Adipocyte (in vitro differentiated cells): Measurements from ENCODE around the gene PPP6R1.
A peak's percentile ranks its signal among the peaks of the same experiment; 100 is the strongest.
"Not testable (repeated sequence)": the region's sequence is repeated elsewhere in the genome, so short reads cannot be mapped to it uniquely, and the experiment has no call there.

Experiments used
- DNase-seq: peaks from one replicate; pipeline ENCODE4 v3.0.0-alpha.2; 2015; ENCODE audit warnings: low read depth
- H3K27me3 ChIP-seq: replicated peaks from 2 replicates; pipeline ENCODE4 v1.7.0; 2013; ENCODE audit warnings: mild to moderate bottlenecking, low read length, moderate library complexity; ENCODE audit not compliant: control insufficient read depth, insufficient read depth
- H3K36me3 ChIP-seq: 2 replicates; pipeline ENCODE4 v1.7.0; 2013; ENCODE audit warnings: low read length, mild to moderate bottlenecking, moderate library complexity; ENCODE audit not compliant: control insufficient read depth, insufficient read depth, severe bottlenecking
- H3K4me1 ChIP-seq: 2 replicates; pipeline ENCODE4 v1.7.0; 2013; ENCODE audit warnings: mild to moderate bottlenecking, low read length, moderate library complexity; ENCODE audit not compliant: control insufficient read depth, insufficient read depth
- H3K4me3 ChIP-seq: 2 replicates; pipeline ENCODE4 v1.7.0; 2013; ENCODE audit warnings: mild to moderate bottlenecking, low read length, moderate library complexity
- H3K9ac ChIP-seq: 2 replicates; pipeline ENCODE4 v1.7.0; 2013; ENCODE audit warnings: mild to moderate bottlenecking, low read length, moderate library complexity
- H3K9me3 ChIP-seq: 2 replicates; pipeline ENCODE4 v1.7.0; 2013; ENCODE audit warnings: mild to moderate bottlenecking, low read length, moderate library complexity; ENCODE audit not compliant: control insufficient read depth

Gene PPP6R1

GRCh38 chr19:55206664-55207500 lies 51.9 kb downstream of the PPP6R1 start:
- peak overlapping the region; percentile 73 for H3K4me3 ChIP-seq
- DNase-seq: peak; percentile 92
- H3K27me3 ChIP-seq: no peaks in the 10 kb centered on the region
- H3K9me3 ChIP-seq: no peaks in the 10 kb centered on the region
- peak overlapping the region; percentile 64 for H3K9ac ChIP-seq
- H3K36me3 ChIP-seq: no peaks in the 10 kb centered on the region
- peaks cover 12% of the 10 kb centered on the region for H3K4me1 ChIP-seq

DNA sequence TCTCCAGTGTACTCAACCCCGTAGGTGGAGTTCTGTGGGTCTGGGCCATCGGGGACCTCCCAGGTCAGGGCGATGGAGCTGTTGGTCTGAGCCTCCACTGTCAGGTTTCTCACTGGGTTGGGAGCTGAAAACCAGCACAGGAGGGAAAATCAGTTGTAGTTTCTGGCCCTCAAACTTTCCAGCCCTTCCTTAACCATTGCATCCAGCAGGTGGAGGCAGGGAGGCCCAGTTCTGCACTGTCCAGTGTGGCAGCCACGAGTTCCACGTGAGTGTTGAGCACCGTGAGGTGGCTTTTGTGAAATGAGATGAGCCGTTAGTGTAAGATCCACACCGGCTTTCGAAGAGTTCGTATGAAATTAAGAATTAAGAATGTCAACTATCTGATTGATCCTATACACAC lies 56.6 kb downstream of the PPP6R1 start:
- not testable (repeated sequence) for DNase-seq, H3K9me3 ChIP-seq, H3K9ac ChIP-seq, H3K4me1 ChIP-seq, H3K27me3 ChIP-seq, H3K4me3 ChIP-seq, H3K36me3 ChIP-seq

- Histone ChIP-seq H3K9ac (no peak overlapping the region), H3K9me3 (no peaks in the 10 kb centered on the region), H3K4me1 (no peaks in the 10 kb centered on the region), H3K27me3 (no peaks in the 10 kb centered on the region), H3K36me3 (no peaks in the 10 kb centered on the region), H3K4me3 (no peak overlapping the region)
- DNase-seq: no peak
Observed at GRCh38 chr19:55199620-55200204, 59.1 kb downstream of the PPP6R1 start.

DNA sequence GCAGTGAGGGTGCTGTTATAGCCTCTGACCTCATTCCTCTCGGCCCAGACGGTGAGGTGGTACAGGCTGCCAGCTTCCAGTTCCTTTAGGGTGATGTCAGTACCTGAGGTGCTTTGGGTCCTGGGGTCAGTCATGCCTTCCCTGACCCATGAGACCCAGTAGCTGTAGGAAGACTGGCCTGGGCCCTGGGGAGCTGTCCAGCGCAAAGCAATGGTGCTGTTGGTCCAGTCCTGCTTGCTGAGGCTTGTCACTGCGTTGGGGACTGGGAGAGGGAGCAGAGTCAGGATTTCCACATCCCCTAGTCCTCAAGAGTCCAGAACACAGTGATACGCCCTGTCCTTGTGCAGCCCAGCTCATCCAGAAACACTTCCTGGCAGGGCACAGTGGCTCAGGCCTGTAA lies 60.2 kb downstream of the PPP6R1 start:
- Histone ChIP-seq H3K36me3 (no peaks in the 10 kb centered on the region), H3K9ac (no peak overlapping the region), H3K27me3 (no peaks in the 10 kb centered on the region), H3K4me1 (no peaks in the 10 kb centered on the region), H3K9me3 (no peaks in the 10 kb centered on the region), H3K4me3 (no peak overlapping the region)
- DNase-seq: no peak

GRCh38 chr19:55197528-55197927 lies 61.3 kb downstream of the PPP6R1 start:
- Histone ChIP-seq H3K27me3 (no peaks in the 10 kb centered on the region), H3K9ac (no peak overlapping the region), H3K9me3 (no peaks in the 10 kb centered on the region), H3K4me1 (no peaks in the 10 kb centered on the region), H3K36me3 (no peaks in the 10 kb centered on the region), H3K4me3 (no peak overlapping the region)
- peak; percentile 12 for DNase-seq

DNA sequence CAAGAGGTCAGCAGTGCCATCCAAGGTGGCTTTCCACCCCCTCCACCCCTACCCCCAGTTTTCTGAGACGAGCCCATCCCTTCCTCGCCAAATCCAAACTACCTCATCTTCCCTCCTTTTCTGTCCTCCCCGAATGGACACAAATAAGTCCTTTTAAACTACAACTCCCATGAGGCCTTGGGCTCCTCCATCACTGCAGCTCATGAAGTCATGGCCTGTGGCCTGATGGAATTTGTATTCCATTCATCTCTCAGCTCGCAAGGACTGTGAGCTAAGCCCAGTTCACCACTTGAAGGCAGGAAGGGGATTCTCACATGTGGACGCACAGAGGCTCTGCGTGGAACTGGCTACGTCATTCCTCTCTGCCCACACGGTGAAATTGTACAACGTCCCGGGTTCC lies 62.0 kb downstream of the PPP6R1 start:
- Histone ChIP-seq H3K9me3 (no peaks in the 10 kb centered on the region), H3K4me3 (no peak overlapping the region), H3K27me3 (no peaks in the 10 kb centered on the region), H3K4me1 (no peaks in the 10 kb centered on the region), H3K9ac (no peak overlapping the region), H3K36me3 (no peaks in the 10 kb centered on the region)
- no peak for DNase-seq

- no peaks in the 10 kb centered on the region for H3K27me3 ChIP-seq
- no peaks in the 10 kb centered on the region for H3K36me3 ChIP-seq
- H3K4me3 ChIP-seq: no peak overlapping the region
- DNase-seq: no peak
- no peaks in the 10 kb centered on the region for H3K9me3 ChIP-seq
- H3K9ac ChIP-seq: no peak overlapping the region
- no peaks in the 10 kb centered on the region for H3K4me1 ChIP-seq
Observed at GRCh38 chr19:55193481-55193880, 65.3 kb downstream of the PPP6R1 start.

GRCh38 chr19:55189403-55189835 lies 69.4 kb downstream of the PPP6R1 start:
- H3K4me1 ChIP-seq: no peaks in the 10 kb centered on the region
- H3K9me3 ChIP-seq: no peaks in the 10 kb centered on the region
- no peaks in the 10 kb centered on the region for H3K27me3 ChIP-seq
- H3K36me3 ChIP-seq: no peaks in the 10 kb centered on the region
- peak; percentile 38 for DNase-seq
- peak overlapping the region; percentile 45 for H3K9ac ChIP-seq
- no peak overlapping the region for H3K4me3 ChIP-seq

GRCh38 chr19:55188625-55189024 lies 70.2 kb downstream of the PPP6R1 start:
- Histone ChIP-seq H3K4me1 (no peaks in the 10 kb centered on the region), H3K9me3 (no peaks in the 10 kb centered on the region), H3K36me3 (no peaks in the 10 kb centered on the region), H3K4me3 (no peak overlapping the region), H3K9ac (no peak overlapping the region), H3K27me3 (no peaks in the 10 kb centered on the region)
- no peak for DNase-seq

DNA sequence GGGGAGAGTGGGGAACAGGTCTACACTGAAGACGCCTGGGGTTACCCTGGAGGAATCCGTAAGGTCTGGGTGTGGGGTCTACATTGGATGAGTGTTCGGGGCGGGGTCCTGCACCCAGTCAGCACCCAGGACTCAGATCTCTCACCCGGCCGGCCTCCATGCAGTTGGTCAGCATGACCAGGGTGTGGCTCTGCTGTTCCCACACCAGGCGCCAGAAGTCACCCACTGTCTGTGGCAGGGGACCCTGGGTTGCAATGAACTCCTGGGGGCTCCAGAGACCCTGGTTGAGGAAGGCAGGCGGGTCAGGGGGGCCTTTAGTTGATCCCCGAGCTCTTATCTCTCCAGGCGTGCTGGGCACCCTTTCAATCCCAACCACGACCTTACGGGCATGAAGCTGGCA lies 72.7 kb downstream of the PPP6R1 start:
- no peaks in the 10 kb centered on the region for H3K4me1 ChIP-seq
- no peak overlapping the region for H3K4me3 ChIP-seq
- no peak for DNase-seq
- H3K9me3 ChIP-seq: no peaks in the 10 kb centered on the region
- no peak overlapping the region for H3K9ac ChIP-seq
- peaks cover 2% of the 10 kb centered on the region for H3K27me3 ChIP-seq
- H3K36me3 ChIP-seq: no peaks in the 10 kb centered on the region

GRCh38 chr19:55181740-55182139 lies 77.1 kb downstream of the PPP6R1 start:
- H3K27me3 ChIP-seq: peaks cover 2% of the 10 kb centered on the region
- H3K9me3 ChIP-seq: no peaks in the 10 kb centered on the region

More at GRCh38 chr19:55181740-55182139, 77.1 kb downstream of the PPP6R1 start:
- no peak overlapping the region for H3K9ac ChIP-seq
- no peak for DNase-seq
- peaks cover 9% of the 10 kb centered on the region for H3K4me1 ChIP-seq
- H3K36me3 ChIP-seq: no peaks in the 10 kb centered on the region
- no peak overlapping the region for H3K4me3 ChIP-seq
